OCI-LY7 (cell line): ENCODE data around the gene STRBP.

ENCODE experiments used
- EZH2phosphoT487 ChIP-seq: fragments of 200-600 bp; sonication (generic); IDR thresholded peaks from 2 replicates; pipeline ENCODE4 v1.6.1; 2018; ENCODE audit warnings: low read depth, borderline replicate concordance, mild to moderate bottlenecking, mixed run types, antibody characterized with exemption, low read length, moderate library complexity, mixed read lengths
- TF ChIP-seq, protein P1 (sequence below): fragments of 200-600 bp; sonication (generic); conservative IDR thresholded peaks from 2 replicates; pipeline ENCODE4 v1.5.1; 2014; ENCODE audit warnings: mild to moderate bottlenecking, antibody characterized with exemption, low read length, moderate library complexity, mixed read lengths

DNA sequence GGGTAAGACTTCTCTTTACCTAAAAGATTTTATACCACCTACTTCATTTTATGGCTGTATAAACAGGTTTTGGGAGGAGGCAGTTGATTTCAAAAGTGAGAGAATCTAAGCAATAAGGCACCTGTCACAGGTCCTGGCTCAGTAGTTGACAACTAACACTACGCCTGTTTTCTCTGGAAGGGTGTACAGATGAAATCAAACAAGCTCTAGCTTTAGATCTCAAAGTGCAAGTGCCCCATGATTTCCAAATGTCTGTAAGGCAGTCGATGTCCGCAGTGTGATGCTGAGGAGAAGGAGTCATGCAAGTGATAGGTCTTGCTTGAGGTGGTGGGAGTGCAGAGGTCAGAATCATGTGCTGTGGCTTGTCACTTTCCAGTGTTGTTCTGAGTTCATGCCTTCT lies 168.8 kb downstream of the STRBP start:
- TF ChIP-seq, protein P1, sequence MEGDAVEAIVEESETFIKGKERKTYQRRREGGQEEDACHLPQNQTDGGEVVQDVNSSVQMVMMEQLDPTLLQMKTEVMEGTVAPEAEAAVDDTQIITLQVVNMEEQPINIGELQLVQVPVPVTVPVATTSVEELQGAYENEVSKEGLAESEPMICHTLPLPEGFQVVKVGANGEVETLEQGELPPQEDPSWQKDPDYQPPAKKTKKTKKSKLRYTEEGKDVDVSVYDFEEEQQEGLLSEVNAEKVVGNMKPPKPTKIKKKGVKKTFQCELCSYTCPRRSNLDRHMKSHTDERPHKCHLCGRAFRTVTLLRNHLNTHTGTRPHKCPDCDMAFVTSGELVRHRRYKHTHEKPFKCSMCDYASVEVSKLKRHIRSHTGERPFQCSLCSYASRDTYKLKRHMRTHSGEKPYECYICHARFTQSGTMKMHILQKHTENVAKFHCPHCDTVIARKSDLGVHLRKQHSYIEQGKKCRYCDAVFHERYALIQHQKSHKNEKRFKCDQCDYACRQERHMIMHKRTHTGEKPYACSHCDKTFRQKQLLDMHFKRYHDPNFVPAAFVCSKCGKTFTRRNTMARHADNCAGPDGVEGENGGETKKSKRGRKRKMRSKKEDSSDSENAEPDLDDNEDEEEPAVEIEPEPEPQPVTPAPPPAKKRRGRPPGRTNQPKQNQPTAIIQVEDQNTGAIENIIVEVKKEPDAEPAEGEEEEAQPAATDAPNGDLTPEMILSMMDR, result no peak
- TF ChIP-seq EZH2phosphoT487, result no peak
